AG09309 (cell line): ENCODE results near the gene PRKRIP1.

Experiments
- DNase-seq: peaks from one replicate; pipeline ENCODE4 v3.0.0-alpha.2; 2010; ENCODE audit warnings: low read depth
- H3K4me3 ChIP-seq: 2 replicates; pipeline ENCODE4 v1.5.1; 2011; ENCODE audit warnings: mild to moderate bottlenecking, low read depth, low read length, moderate library complexity; ENCODE audit not compliant: control insufficient read depth
- TF ChIP-seq, protein P1 (sequence below): IDR thresholded peaks from 2 replicates; pipeline ENCODE4 v1.5.1; 2011; ENCODE audit warnings: mild to moderate bottlenecking, low read depth, low read length, inconsistent platforms; ENCODE audit not compliant: insufficient read depth, control insufficient read depth; ENCODE audit errors: missing control alignments

Gene PRKRIP1

DNA sequence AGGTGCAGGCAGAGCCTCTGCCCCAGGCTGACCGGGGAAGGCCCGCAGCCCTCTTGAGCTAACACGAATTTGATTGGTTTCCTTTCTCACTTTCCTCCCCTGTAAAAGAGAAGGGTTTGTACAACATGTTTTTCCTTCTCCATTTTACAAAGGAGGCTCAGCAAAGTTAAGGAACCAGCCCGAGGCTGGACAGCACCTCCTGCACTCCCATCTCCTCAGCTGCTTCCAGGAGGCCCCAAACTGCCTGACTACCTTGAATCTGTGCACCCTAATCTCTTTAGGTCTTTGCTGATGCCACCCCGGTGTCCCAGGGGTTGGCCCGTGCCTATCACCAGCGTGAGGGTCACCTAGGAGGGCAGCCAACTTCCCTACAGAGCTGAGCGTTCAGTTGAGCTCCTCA lies 64.3 kb downstream of the PRKRIP1 start:
- TF ChIP-seq, protein P1, sequence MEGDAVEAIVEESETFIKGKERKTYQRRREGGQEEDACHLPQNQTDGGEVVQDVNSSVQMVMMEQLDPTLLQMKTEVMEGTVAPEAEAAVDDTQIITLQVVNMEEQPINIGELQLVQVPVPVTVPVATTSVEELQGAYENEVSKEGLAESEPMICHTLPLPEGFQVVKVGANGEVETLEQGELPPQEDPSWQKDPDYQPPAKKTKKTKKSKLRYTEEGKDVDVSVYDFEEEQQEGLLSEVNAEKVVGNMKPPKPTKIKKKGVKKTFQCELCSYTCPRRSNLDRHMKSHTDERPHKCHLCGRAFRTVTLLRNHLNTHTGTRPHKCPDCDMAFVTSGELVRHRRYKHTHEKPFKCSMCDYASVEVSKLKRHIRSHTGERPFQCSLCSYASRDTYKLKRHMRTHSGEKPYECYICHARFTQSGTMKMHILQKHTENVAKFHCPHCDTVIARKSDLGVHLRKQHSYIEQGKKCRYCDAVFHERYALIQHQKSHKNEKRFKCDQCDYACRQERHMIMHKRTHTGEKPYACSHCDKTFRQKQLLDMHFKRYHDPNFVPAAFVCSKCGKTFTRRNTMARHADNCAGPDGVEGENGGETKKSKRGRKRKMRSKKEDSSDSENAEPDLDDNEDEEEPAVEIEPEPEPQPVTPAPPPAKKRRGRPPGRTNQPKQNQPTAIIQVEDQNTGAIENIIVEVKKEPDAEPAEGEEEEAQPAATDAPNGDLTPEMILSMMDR: no peak

GRCh38 chr7:102463841-102464576 lies 67.8 kb downstream of the PRKRIP1 start:
- no peak for DNase-seq
- TF ChIP-seq, protein P1: no peak
- H3K4me3 ChIP-seq: peak overlapping the region; percentile 75

More for the DNA sequence above, 64.3 kb downstream of the PRKRIP1 start:
- no peak overlapping the region for H3K4me3 ChIP-seq
- no peak for DNase-seq

GRCh38 chr7:102464577-102465280 lies 68.6 kb downstream of the PRKRIP1 start, which contains the start of the genes ALKBH4 and LRWD1:
Gene ALKBH4 (minus strand): TSS chr7:102464863. CDS start chr7:102464836, 27 bp downstream.
Gene LRWD1 (plus strand): TSS chr7:102464984. CDS start chr7:102465081, 97 bp downstream.
- H3K4me3 ChIP-seq: peak within 1 kb of the TSS; percentile 75
- DNase-seq: peak; percentile 51
- TF ChIP-seq, protein P1: no peak

- H3K4me3 ChIP-seq: peak overlapping the region; percentile 75
- no peak for DNase-seq
- TF ChIP-seq, protein P1: no peak
These were observed 69.9 kb downstream of the PRKRIP1 start for GRCh38 chr7:102466097-102466496.

DNA sequence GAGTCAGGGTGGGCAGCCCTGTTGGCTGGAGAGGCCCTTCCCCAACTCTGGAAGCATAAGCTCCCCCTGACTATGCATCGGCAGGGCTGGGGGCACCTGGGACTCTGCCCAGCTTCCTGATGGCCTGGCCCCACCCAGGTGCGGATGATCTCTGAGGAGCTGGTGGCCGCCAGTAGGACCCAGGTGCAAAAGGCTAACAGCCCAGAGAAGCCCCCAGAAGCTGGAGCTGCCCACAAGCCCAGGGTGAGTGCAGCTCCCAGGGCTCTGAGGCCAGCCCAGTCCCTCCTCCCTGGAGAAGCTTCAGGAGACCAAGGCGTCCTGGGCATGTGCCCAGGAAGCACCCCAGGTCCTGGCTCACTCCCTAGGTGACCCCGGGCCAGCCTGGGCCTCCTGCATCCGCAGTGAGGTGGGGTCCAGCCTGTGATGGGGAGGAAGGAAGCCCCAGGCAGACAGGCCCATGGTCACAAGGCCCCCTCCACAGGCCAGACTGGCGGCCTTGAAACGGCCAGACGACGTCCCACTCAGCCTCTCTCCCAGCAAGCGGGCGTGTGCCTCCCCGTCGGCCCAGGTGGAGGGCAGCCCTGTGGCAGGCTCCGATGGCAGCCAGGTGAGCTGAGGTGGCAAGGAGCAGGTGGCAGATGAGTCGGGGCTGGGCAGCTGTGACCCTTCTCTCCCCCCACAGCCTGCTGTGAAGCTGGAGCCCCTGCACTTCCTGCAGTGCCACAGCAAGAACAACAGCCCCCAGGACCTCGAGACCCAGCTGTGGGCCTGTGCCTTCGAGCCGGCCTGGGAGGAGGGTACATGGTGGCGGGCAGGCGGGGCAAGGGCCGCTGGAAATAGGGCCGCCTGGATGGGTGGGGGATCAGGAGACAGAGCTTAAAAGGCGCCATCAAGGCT lies 71.7 kb downstream of the PRKRIP1 start:
- DNase-seq: no peak
- TF ChIP-seq, protein P1: no peak
- H3K4me3 ChIP-seq: no peak overlapping the region
